WTC11 (cell line): Measurements from ENCODE around the gene GTF2F1. TPM values are rescaled to one million over a fixed set of nuclear protein-coding genes. Genes with fewer than 3 reads are reported as not detected.
A peak's percentile ranks its signal among the peaks of the same experiment; 100 is the strongest.

Experiments used
- ESRRA ChIP-seq: sonication (generic); formaldehyde crosslinking; IDR thresholded peaks from 2 replicates; pipeline ENCODE4 v1.8.1; 2022; ENCODE audit warnings: mild to moderate bottlenecking, missing genetic modification reagents, borderline replicate concordance
- ETV6 ChIP-seq: sonication (generic); formaldehyde crosslinking; IDR thresholded peaks from 2 replicates; pipeline ENCODE4 v1.8.1; 2022; ENCODE audit warnings: mild to moderate bottlenecking, missing genetic modification reagents
- MYBL2 ChIP-seq: sonication (generic); formaldehyde crosslinking; IDR thresholded peaks from 2 replicates; pipeline ENCODE4 v1.8.1; 2023; ENCODE audit warnings: mild to moderate bottlenecking, moderate library complexity, missing genetic modification reagents
- NR1H2 ChIP-seq: sonication (generic); formaldehyde crosslinking; IDR thresholded peaks from 2 replicates; pipeline ENCODE4 v1.9.0; 2021; ENCODE audit warnings: mild to moderate bottlenecking, moderate library complexity, missing genetic modification reagents
- NR2C2 ChIP-seq: sonication (generic); formaldehyde crosslinking; IDR thresholded peaks from 2 replicates; pipeline ENCODE4 v1.8.0; 2022; ENCODE audit warnings: mild to moderate bottlenecking, missing genetic modification reagents
- OVOL2 ChIP-seq: fragments of 250-450 bp; sonication (Bioruptor Pico); IDR thresholded peaks from 2 replicates; pipeline ENCODE4 v1.9.0; 2021; ENCODE audit warnings: mild to moderate bottlenecking, borderline replicate concordance
- RORB ChIP-seq: fragments of 250-450 bp; sonication (Bioruptor Pico); IDR thresholded peaks from 2 replicates; pipeline ENCODE4 v1.9.0; 2021; ENCODE audit warnings: mild to moderate bottlenecking
- TEAD1 ChIP-seq: sonication (generic); formaldehyde crosslinking; IDR thresholded peaks from 2 replicates; pipeline ENCODE4 v1.8.0; 2022; ENCODE audit warnings: mild to moderate bottlenecking, missing genetic modification reagents
- ZNF121 ChIP-seq: sonication (generic); formaldehyde crosslinking; IDR thresholded peaks from 2 replicates; pipeline ENCODE4 v1.8.0; 2023; ENCODE audit warnings: missing genetic modification reagents
- ZNF219 ChIP-seq: sonication (generic); formaldehyde crosslinking; IDR thresholded peaks from 2 replicates; pipeline ENCODE4 v1.8.0; 2023; ENCODE audit warnings: missing genetic modification reagents, mild to moderate bottlenecking, borderline replicate concordance
- ZNF232 ChIP-seq: sonication (generic); formaldehyde crosslinking; IDR thresholded peaks from 2 replicates; pipeline ENCODE4 v1.8.0; 2022; ENCODE audit warnings: mild to moderate bottlenecking, missing genetic modification reagents
- ZNF263 ChIP-seq: sonication (generic); formaldehyde crosslinking; IDR thresholded peaks from 2 replicates; pipeline ENCODE4 v1.8.1; 2022; ENCODE audit warnings: low read depth, mild to moderate bottlenecking, moderate library complexity, missing genetic modification reagents
- ZNF317 ChIP-seq: sonication (generic); formaldehyde crosslinking; IDR thresholded peaks from 2 replicates; pipeline ENCODE4 v1.8.1; 2023; ENCODE audit warnings: low read depth, mild to moderate bottlenecking, moderate library complexity, missing genetic modification reagents, borderline replicate concordance
- total RNA-seq: library from RNA; stranded (reverse); gene quantifications from 3 replicates; pipeline ENCODE4 v1.2.3, GENCODE V29; 2021
- TF ChIP-seq, protein P1 (sequence below): fragments of 250-450 bp; sonication (Bioruptor Pico); IDR thresholded peaks from 2 replicates; pipeline ENCODE4 v1.9.0; 2021; ENCODE audit warnings: mild to moderate bottlenecking
- TF ChIP-seq, protein P2 (sequence below): fragments of 250-450 bp; sonication (Bioruptor Pico); IDR thresholded peaks from 2 replicates; pipeline ENCODE4 v1.9.0; 2021; ENCODE audit warnings: mild to moderate bottlenecking
- TF ChIP-seq, protein P3 (sequence below): sonication (generic); formaldehyde crosslinking; IDR thresholded peaks from 2 replicates; pipeline ENCODE4 v1.8.0; 2022; ENCODE audit warnings: mild to moderate bottlenecking, missing genetic modification reagents
- TF ChIP-seq, protein P4 (sequence below): sonication (generic); formaldehyde crosslinking; IDR thresholded peaks from 2 replicates; pipeline ENCODE4 v1.8.1; 2023; ENCODE audit warnings: mild to moderate bottlenecking, missing genetic modification reagents
- TF ChIP-seq, protein P5 (sequence below): sonication (generic); formaldehyde crosslinking; IDR thresholded peaks from 2 replicates; pipeline ENCODE4 v1.8.1; 2023; ENCODE audit warnings: mild to moderate bottlenecking, moderate library complexity, missing genetic modification reagents
- TF ChIP-seq, protein P6 (sequence below): sonication (generic); formaldehyde crosslinking; IDR thresholded peaks from 2 replicates; pipeline ENCODE4 v1.8.1; 2022; ENCODE audit warnings: low read depth, missing genetic modification reagents, borderline replicate concordance
- TF ChIP-seq, protein P7 (sequence below): fragments of 250-450 bp; sonication (Bioruptor Pico); IDR thresholded peaks from 2 replicates; pipeline ENCODE4 v1.9.0; 2021; ENCODE audit warnings: mild to moderate bottlenecking, borderline replicate concordance
- TF ChIP-seq, protein P8 (sequence below): fragments of 250-450 bp; sonication (Bioruptor Pico); conservative IDR thresholded peaks from 2 replicates; pipeline ENCODE4 v1.9.0; 2021; ENCODE audit warnings: mild to moderate bottlenecking

Gene GTF2F1
- total RNA-seq, 1 experiment from 2014 or later, result 62.4 TPM

DNA sequence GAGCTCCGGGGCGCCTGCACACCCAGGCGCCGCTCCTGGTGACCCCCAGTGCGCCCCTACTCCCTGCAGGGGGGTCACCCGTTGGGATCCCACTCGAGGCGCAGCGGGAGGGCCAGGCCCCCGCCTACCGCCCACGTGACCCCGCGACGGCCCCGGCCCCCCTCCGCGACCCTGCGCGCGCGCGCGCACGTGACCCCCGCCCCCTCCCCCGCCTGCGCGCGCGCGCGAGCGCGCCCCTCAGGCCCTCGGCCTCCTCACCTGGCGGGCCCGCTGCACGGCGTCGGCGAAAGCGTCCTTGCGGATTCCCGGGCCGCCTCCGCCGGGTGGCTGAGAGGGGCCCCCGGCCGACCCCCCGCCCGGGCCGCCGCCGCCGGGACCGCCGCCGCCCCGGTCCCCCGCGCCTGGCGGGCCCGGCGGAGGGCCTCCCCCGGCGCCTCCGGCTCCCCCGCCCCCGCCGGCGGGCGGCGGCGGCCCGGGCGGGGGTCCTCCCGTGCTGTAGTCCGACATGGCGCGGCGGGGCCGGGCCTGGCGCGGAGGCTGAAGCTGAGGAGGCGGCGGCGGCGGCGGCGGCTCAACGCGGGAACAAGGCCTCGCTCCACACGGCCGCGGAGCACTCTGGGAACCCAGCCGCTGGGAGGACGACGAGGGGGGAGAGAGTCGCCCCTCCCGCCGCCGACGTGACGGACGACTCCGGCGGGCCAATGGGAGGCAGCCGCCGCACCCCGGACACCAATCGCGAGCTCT, 31.4 kb upstream of the GTF2F1 start, which contains the start of gene KHSRP (continued):
- TF ChIP-seq, protein P1, sequence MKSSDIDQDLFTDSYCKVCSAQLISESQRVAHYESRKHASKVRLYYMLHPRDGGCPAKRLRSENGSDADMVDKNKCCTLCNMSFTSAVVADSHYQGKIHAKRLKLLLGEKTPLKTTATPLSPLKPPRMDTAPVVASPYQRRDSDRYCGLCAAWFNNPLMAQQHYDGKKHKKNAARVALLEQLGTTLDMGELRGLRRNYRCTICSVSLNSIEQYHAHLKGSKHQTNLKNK (CRISPR knock-in tag), result no peak
- TF ChIP-seq RORB (CRISPR knock-in tag) (no peak), OVOL2 (CRISPR knock-in tag) (no peak), ETV6 (CRISPR knock-in tag) (no peak), TEAD1 (CRISPR knock-in tag) (0 out of 2 replicates have a peak, but pooled peaks have one; percentile 41), MYBL2 (CRISPR knock-in tag) (0 out of 2 replicates have a peak, but pooled peaks have one; percentile 69), ZNF121 (CRISPR knock-in tag) (no peak), NR1H2 (CRISPR knock-in tag) (no peak), ZNF219 (CRISPR knock-in tag) (no peak), ZNF317 (CRISPR knock-in tag) (no peak), ZNF232 (CRISPR knock-in tag) (no peak), ESRRA (no peak), ZNF263 (0 out of 2 replicates have a peak, but pooled peaks have one; percentile 25), NR2C2 (no peak)
- TF ChIP-seq, protein P2, sequence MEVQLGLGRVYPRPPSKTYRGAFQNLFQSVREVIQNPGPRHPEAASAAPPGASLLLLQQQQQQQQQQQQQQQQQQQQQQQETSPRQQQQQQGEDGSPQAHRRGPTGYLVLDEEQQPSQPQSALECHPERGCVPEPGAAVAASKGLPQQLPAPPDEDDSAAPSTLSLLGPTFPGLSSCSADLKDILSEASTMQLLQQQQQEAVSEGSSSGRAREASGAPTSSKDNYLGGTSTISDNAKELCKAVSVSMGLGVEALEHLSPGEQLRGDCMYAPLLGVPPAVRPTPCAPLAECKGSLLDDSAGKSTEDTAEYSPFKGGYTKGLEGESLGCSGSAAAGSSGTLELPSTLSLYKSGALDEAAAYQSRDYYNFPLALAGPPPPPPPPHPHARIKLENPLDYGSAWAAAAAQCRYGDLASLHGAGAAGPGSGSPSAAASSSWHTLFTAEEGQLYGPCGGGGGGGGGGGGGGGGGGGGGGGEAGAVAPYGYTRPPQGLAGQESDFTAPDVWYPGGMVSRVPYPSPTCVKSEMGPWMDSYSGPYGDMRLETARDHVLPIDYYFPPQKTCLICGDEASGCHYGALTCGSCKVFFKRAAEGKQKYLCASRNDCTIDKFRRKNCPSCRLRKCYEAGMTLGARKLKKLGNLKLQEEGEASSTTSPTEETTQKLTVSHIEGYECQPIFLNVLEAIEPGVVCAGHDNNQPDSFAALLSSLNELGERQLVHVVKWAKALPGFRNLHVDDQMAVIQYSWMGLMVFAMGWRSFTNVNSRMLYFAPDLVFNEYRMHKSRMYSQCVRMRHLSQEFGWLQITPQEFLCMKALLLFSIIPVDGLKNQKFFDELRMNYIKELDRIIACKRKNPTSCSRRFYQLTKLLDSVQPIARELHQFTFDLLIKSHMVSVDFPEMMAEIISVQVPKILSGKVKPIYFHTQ (CRISPR knock-in tag), result no peak
- TF ChIP-seq, protein P3, sequence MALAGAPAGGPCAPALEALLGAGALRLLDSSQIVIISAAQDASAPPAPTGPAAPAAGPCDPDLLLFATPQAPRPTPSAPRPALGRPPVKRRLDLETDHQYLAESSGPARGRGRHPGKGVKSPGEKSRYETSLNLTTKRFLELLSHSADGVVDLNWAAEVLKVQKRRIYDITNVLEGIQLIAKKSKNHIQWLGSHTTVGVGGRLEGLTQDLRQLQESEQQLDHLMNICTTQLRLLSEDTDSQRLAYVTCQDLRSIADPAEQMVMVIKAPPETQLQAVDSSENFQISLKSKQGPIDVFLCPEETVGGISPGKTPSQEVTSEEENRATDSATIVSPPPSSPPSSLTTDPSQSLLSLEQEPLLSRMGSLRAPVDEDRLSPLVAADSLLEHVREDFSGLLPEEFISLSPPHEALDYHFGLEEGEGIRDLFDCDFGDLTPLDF (CRISPR knock-in tag), result no peak
- TF ChIP-seq, protein P4, sequence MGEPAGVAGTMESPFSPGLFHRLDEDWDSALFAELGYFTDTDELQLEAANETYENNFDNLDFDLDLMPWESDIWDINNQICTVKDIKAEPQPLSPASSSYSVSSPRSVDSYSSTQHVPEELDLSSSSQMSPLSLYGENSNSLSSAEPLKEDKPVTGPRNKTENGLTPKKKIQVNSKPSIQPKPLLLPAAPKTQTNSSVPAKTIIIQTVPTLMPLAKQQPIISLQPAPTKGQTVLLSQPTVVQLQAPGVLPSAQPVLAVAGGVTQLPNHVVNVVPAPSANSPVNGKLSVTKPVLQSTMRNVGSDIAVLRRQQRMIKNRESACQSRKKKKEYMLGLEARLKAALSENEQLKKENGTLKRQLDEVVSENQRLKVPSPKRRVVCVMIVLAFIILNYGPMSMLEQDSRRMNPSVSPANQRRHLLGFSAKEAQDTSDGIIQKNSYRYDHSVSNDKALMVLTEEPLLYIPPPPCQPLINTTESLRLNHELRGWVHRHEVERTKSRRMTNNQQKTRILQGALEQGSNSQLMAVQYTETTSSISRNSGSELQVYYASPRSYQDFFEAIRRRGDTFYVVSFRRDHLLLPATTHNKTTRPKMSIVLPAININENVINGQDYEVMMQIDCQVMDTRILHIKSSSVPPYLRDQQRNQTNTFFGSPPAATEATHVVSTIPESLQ (CRISPR knock-in tag), result no peak
- TF ChIP-seq, protein P5, sequence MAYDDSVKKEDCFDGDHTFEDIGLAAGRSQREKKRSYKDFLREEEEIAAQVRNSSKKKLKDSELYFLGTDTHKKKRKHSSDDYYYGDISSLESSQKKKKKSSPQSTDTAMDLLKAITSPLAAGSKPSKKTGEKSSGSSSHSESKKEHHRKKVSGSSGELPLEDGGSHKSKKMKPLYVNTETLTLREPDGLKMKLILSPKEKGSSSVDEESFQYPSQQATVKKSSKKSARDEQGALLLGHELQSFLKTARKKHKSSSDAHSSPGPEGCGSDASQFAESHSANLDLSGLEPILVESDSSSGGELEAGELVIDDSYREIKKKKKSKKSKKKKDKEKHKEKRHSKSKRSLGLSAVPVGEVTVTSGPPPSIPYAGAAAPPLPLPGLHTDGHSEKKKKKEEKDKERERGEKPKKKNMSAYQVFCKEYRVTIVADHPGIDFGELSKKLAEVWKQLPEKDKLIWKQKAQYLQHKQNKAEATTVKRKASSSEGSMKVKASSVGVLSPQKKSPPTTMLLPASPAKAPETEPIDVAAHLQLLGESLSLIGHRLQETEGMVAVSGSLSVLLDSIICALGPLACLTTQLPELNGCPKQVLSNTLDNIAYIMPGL (CRISPR knock-in tag), result no peak
- TF ChIP-seq, protein P6, sequence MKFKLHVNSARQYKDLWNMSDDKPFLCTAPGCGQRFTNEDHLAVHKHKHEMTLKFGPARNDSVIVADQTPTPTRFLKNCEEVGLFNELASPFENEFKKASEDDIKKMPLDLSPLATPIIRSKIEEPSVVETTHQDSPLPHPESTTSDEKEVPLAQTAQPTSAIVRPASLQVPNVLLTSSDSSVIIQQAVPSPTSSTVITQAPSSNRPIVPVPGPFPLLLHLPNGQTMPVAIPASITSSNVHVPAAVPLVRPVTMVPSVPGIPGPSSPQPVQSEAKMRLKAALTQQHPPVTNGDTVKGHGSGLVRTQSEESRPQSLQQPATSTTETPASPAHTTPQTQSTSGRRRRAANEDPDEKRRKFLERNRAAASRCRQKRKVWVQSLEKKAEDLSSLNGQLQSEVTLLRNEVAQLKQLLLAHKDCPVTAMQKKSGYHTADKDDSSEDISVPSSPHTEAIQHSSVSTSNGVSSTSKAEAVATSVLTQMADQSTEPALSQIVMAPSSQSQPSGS (CRISPR knock-in tag), result no peak
- TF ChIP-seq, protein P7, sequence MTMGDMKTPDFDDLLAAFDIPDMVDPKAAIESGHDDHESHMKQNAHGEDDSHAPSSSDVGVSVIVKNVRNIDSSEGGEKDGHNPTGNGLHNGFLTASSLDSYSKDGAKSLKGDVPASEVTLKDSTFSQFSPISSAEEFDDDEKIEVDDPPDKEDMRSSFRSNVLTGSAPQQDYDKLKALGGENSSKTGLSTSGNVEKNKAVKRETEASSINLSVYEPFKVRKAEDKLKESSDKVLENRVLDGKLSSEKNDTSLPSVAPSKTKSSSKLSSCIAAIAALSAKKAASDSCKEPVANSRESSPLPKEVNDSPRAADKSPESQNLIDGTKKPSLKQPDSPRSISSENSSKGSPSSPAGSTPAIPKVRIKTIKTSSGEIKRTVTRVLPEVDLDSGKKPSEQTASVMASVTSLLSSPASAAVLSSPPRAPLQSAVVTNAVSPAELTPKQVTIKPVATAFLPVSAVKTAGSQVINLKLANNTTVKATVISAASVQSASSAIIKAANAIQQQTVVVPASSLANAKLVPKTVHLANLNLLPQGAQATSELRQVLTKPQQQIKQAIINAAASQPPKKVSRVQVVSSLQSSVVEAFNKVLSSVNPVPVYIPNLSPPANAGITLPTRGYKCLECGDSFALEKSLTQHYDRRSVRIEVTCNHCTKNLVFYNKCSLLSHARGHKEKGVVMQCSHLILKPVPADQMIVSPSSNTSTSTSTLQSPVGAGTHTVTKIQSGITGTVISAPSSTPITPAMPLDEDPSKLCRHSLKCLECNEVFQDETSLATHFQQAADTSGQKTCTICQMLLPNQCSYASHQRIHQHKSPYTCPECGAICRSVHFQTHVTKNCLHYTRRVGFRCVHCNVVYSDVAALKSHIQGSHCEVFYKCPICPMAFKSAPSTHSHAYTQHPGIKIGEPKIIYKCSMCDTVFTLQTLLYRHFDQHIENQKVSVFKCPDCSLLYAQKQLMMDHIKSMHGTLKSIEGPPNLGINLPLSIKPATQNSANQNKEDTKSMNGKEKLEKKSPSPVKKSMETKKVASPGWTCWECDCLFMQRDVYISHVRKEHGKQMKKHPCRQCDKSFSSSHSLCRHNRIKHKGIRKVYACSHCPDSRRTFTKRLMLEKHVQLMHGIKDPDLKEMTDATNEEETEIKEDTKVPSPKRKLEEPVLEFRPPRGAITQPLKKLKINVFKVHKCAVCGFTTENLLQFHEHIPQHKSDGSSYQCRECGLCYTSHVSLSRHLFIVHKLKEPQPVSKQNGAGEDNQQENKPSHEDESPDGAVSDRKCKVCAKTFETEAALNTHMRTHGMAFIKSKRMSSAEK (CRISPR knock-in tag), result no peak
- TF ChIP-seq, protein P8, sequence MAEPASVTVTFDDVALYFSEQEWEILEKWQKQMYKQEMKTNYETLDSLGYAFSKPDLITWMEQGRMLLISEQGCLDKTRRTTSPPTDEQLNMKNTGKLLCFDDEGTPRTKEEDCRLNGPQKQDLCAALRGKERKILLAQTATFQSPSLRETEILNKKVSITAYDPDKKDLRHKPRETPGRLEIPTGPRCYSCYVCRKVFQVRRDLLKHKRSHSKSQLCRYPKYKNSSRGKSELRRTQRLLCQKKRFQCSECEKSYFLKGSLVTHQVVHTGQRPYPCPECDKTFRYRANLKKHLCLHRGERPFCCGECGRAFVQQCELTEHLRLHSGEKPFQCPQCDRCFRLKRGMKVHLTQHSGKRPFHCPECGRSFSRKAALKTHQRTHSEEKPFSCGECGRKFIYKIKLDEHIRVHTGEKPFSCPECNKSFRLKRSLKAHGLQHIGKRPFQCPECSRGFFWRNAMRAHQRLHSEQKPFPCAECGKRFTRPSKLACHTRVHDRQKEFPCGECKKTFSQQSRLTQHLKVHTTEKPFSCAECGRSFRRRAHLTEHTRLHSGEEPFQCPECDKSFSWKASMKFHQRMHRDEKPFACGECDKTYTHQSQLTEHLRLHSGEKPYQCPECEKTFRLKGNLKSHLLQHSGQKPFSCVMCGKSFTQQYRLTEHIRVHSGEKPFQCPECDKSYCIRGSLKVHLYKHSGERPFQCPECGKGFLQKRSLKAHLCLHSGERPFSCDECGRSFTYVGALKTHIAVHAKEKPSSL (CRISPR knock-in tag), result no peak
